NCI-H1694 treated with DMSO at 0.1 percent for 48 hours (cell line): ENCODE results near the gene ADGRV1.
"Not testable (repeated sequence)": the region's sequence is repeated elsewhere in the genome, so short reads cannot be mapped to it uniquely, and the experiment has no call there.

Experiments
- DNase-seq: peaks from one replicate; lab custom pipeline; 2025; lab: John Stamatoyannopoulos, UW

Gene ADGRV1

GRCh38 chr5:90601468-90601867 is 42.9 kb downstream of the ADGRV1 start:
- no peak for DNase-seq

- DNase-seq, result no peak
Measured at GRCh38 chr5:90602681-90603080, 44.1 kb downstream of the ADGRV1 start.

- DNase-seq, result peak; percentile 1
Measured at GRCh38 chr5:90606539-90606938, 47.9 kb downstream of the ADGRV1 start.

- DNase-seq, result no peak
Measured at GRCh38 chr5:90612919-90613318, 54.3 kb downstream of the ADGRV1 start.

- DNase-seq, result no peak
Measured at GRCh38 chr5:90613459-90613858, 54.9 kb downstream of the ADGRV1 start.

- no peak for DNase-seq
Measured at GRCh38 chr5:90613918-90614504, 55.4 kb downstream of the ADGRV1 start.

GRCh38 chr5:90615355-90615754 is 56.8 kb downstream of the ADGRV1 start:
- DNase-seq, result no peak

- no peak for DNase-seq
Measured at GRCh38 chr5:90618071-90618470, 59.5 kb downstream of the ADGRV1 start.

GRCh38 chr5:90619762-90620161 is 61.2 kb downstream of the ADGRV1 start:
- not testable (repeated sequence) for DNase-seq

- no peak for DNase-seq
Measured at GRCh38 chr5:90621848-90622247, 63.3 kb downstream of the ADGRV1 start.

GRCh38 chr5:90626493-90626892 is 67.9 kb downstream of the ADGRV1 start:
- no peak for DNase-seq

GRCh38 chr5:90628492-90628891 is 69.9 kb downstream of the ADGRV1 start:
- no peak for DNase-seq

- no peak for DNase-seq
Measured at GRCh38 chr5:90632791-90633190, 74.2 kb downstream of the ADGRV1 start.

- no peak for DNase-seq
Measured at GRCh38 chr5:90636948-90637347, 78.4 kb downstream of the ADGRV1 start.

GRCh38 chr5:90637731-90638130 is 79.1 kb downstream of the ADGRV1 start:
- DNase-seq, result no peak

GRCh38 chr5:90638878-90639277 is 80.3 kb downstream of the ADGRV1 start:
- DNase-seq, result no peak

GRCh38 chr5:90640484-90641059 is 82.0 kb downstream of the ADGRV1 start:
- no peak for DNase-seq

GRCh38 chr5:90641528-90641927 is 82.9 kb downstream of the ADGRV1 start:
- DNase-seq, result no peak

GRCh38 chr5:90642706-90643229 is 84.2 kb downstream of the ADGRV1 start:
- DNase-seq, result no peak

- no peak for DNase-seq
Measured at GRCh38 chr5:90644132-90644531, 85.5 kb downstream of the ADGRV1 start.

GRCh38 chr5:90645024-90645610 is 86.5 kb downstream of the ADGRV1 start:
- DNase-seq, result no peak

- no peak for DNase-seq
Measured at GRCh38 chr5:90650767-90651166, 92.2 kb downstream of the ADGRV1 start.

- DNase-seq, result no peak
Measured at GRCh38 chr5:90654215-90654614, 95.6 kb downstream of the ADGRV1 start.

- no peak for DNase-seq
Measured at GRCh38 chr5:90655423-90655822, 96.8 kb downstream of the ADGRV1 start.
